ENCODE results near the gene ACSBG1.

ACSBG1 gene

GRCh38 chr15:78222745-78223395, 11.5 kb downstream of the ACSBG1 start:
- DNase-seq (ENCODE audit: low read depth in 2 of 2), result no peak

DNA sequence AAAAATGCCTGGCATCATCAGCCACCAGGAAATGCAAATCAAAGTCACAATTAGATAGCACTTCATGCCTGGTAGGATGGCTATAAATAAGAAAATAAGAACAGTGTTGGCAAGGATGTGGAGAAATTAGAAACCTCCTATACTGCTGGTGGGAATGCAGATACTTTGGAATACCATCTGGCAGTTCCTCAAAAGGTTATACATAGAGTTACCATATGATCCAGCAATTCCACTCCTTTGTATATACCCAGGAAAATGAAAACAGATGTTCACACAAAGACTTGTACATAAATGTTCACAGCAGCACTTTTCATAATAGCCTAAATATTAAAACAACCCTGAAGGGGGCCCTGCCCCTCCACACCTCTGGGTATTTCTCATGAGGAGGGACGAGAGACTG, 13.7 kb downstream of the ACSBG1 start:
- no peak for DNase-seq (ENCODE audit: low read depth in 2 of 2)

DNA sequence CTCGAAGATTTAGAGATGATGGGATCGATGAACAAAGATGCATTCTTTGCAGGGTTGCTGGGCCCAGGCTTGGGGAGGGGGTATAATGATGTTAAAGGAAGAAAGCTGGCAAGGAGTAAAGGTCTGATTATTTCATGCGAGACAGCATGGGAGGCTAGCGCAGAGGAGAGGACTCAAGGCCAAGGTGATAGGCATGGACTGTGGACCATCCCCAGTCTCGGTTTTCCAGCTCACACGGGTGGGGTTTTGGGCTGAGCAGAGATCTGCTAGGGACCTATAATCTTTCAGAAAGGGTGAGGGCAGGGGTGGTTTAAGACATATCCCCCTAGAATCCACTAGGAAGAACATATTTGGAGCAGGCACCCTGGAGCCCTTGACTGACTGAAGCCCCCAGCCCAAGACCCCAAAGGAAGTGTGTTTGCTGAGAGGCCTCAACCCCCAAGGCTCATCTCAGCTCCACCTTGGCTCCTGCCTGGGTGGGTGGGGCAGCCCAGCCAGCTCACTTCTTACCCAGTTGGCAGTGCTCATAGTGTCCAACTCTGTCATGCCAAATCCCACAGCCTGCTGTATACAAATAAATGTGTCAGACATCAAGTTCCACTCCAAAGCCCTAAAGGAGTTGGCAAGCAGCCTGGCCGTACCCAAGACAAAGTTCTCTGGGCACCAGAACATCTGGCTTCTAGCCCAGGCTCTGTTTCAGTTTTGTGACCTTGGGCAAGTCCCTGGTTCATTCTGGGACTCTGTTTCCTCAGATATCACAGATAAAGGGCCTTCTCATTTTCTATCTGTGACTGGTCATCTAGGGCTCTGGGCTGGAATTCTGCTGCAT, 17.9 kb downstream of the ACSBG1 start:
- DNase-seq (ENCODE audit: low read depth in 2 of 2), result no peak

- DNase-seq (ENCODE audit: low read depth in 2 of 2), result no peak
Measured at GRCh38 chr15:78213956-78214355, 20.4 kb downstream of the ACSBG1 start.

DNA sequence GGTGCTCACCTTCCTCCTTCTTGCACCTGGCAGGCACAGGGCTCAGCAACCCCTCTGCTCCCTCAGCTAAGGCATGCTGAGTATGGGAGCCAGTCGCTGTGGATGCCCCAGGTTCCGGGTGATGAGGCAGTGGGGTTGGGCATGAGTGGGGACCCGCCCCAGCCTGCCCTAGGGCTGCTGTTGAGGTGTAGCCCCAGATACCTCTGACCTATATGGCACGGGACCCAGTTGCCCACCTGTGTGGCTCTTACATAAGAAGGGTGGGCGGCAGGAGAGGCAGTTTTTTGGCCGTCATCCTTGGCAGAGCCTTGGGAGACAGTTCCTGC, 21.0 kb downstream of the ACSBG1 start:
- no peak for DNase-seq (ENCODE audit: low read depth in 2 of 2)

DNA sequence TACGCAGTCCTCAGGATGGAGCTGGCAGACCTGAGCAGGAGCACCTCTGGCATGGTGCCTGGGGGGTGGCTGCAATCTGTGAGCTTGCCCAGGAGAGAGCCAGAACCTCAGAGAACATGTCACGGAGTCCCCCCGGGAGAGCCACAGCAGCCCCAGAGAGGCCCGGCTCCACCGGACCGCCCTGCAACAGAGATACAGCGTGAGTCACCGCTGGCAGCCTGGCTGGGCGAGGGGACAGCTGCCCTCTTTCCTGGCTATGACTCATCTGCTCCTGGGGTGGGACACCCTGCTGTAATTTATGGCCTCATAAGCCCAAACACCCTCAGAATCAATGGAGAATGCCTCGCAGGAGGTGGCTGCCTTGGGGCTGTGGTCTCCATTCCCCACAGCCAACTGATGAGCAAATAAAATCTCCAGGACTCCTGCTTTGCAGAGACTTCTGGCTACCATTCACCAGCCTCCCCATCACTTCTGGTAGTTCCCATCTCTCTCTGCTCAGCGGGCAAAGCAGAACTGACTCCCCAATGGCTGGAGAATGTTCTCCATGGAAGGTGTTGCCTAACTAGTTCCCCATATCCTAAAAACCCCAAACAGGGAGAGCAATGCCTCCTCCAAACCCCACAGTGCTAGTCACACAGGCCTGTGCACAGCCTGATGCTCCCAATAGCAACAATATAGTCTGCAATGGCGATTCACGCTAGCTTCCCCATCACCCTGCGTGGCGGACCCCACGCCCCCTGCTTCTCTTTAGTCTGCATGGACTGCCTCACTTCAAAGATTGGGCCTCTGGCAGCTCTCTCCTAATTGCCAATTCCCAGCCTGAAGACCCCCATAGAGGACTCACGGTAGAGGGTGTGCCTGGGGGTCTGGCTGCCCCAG, 21.6 kb downstream of the ACSBG1 start:
- no peak for DNase-seq (ENCODE audit: low read depth in 2 of 2)

GRCh38 chr15:78212008-78212407, 22.4 kb downstream of the ACSBG1 start:
- no peak for DNase-seq (ENCODE audit: low read depth in 2 of 2)

GRCh38 chr15:78211189-78211921, 23.0 kb downstream of the ACSBG1 start:
- DNase-seq (ENCODE audit: low read depth in 2 of 2), result no peak

- DNase-seq (ENCODE audit: low read depth in 2 of 2), result no peak
Measured at GRCh38 chr15:78210349-78210717, 24.0 kb downstream of the ACSBG1 start.

DNA sequence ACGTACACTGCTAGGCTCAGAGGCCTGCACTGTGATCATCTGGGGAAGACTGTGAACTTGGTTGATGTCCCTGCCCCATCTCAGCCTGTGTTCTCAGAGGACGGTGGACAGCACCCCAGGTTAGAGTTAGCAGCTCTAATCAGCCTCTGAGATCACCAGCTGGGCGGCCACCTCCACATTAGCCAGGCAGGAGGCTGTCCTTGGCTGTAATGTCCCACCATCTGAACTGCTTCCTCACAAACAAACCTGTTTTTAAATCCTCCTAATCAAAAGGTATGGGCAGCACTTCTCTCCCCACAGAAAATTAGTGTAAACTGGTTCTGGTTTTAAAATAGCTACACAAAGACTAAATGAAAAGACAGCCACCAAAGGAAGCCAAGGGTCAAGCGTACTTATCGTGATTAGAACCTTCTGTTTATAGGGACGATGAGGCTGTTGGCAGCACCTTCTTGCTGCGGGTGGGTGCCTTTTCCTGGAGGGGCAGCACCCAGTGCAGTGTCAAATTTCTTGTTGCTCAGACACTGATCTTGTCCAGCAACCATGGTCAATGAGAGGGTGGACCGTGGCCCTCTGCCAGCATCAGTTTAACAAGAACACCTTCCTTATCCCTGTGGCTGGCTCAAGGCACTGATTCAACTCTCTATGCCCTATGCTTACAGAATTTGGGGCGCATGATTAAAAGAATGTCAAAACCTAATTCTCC, 24.6 kb downstream of the ACSBG1 start:
- DNase-seq (ENCODE audit: low read depth in 2 of 2), result no peak

GRCh38 chr15:78208887-78209645, 25.3 kb downstream of the ACSBG1 start:
- no peak for DNase-seq (ENCODE audit: low read depth in 2 of 2)

GRCh38 chr15:78208341-78208844, 26.0 kb downstream of the ACSBG1 start:
- no peak for DNase-seq (ENCODE audit: low read depth in 2 of 2)

DNA sequence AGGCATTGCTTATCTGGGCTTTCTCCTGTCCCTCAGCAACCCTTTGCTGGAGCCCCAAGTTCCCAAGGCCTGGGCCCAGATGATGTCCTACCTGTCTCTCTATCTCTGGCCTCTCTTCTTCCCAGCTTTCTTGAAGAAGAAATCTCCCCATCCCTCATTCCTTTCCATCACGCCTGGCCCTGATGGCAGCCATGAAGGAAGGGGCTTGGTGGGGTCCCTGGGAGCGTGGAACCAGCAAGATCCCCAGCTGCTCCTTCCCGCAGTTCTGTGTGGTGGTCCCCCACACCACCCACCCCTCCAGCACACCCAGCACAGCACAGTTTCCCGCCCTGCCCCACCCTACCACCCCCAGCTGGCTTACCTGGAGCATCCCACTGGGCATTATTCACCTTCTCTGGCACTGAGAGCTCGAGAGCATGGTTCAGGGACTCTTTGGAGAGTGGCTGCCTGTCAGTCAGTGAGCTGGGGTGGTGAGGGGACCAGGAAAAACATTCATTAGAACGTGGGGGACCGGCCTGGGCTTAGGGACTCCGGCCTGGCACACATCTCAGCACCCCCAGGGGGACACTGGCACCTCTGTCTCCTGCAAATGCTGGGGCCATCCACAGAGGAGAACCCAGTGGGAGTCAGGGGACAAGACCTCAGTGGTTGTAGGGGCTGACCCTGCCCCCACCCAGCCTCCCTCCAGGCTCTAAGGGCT, 26.6 kb downstream of the ACSBG1 start:
- no peak for DNase-seq (ENCODE audit: low read depth in 2 of 2)

- DNase-seq (ENCODE audit: low read depth in 2 of 2), result no peak
Measured at GRCh38 chr15:78207110-78207458, 27.3 kb downstream of the ACSBG1 start.

DNA sequence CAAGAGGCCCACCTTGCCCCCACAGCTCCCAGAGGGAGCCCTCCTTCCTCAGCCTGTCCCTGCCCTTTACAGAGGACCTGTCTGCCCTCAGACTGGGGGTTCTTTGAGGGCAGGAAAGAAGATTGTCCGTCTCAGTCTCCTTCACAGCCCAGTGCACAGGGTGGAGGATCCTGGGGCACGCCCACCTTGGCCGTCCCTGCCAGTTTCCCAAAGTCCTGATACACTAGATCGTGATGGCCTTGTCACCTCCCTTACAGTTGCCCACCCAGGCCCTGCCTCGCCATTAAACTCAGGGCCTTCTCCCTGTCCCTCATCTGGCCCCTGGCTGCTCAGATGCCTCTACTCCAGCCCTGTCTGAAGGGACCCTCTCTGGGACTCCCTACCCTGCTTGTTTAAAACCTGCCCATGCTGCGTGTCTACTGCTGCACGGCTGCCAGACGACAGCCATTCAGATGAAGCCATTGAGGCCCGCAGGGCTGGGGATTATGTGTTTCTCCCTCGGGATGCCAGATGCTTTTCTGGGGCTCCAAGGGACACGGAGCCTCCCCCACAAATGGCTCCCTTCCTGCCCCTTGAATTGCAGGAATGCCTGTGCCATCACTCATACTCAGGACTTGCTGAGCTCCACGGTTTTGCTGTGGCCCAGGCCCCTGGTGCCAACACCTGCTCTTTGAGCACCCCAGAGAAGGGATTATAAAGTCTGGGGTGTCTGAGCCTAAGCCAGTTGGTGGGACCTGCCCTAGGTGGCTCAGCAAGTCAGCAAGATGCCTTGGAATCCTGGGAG, 27.8 kb downstream of the ACSBG1 start:
- no peak for DNase-seq (ENCODE audit: low read depth in 2 of 2)

GRCh38 chr15:78205856-78206255, 28.5 kb downstream of the ACSBG1 start:
- DNase-seq (ENCODE audit: low read depth in 2 of 2), result no peak

DNA sequence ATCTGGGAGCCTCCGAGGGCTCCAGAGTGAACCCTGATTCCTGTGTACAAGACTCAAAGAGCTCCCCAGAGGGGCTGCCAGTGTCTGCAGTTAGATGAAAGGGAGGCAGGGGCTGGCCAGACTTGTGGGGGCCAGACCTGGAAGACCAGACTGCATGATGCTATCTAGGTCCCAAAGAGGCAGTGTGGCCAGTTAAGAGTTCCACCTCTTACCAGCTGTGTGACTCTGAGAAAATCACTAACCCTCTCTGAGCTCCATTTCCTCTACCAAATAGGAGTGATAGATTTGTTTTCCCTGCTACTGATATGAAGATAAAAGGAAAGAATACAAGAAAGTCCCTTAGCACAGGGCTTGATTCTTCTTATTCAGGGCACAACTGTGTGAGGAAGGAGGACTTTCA, 29.0 kb downstream of the ACSBG1 start:
- DNase-seq (ENCODE audit: low read depth in 2 of 2), result no peak

DNA sequence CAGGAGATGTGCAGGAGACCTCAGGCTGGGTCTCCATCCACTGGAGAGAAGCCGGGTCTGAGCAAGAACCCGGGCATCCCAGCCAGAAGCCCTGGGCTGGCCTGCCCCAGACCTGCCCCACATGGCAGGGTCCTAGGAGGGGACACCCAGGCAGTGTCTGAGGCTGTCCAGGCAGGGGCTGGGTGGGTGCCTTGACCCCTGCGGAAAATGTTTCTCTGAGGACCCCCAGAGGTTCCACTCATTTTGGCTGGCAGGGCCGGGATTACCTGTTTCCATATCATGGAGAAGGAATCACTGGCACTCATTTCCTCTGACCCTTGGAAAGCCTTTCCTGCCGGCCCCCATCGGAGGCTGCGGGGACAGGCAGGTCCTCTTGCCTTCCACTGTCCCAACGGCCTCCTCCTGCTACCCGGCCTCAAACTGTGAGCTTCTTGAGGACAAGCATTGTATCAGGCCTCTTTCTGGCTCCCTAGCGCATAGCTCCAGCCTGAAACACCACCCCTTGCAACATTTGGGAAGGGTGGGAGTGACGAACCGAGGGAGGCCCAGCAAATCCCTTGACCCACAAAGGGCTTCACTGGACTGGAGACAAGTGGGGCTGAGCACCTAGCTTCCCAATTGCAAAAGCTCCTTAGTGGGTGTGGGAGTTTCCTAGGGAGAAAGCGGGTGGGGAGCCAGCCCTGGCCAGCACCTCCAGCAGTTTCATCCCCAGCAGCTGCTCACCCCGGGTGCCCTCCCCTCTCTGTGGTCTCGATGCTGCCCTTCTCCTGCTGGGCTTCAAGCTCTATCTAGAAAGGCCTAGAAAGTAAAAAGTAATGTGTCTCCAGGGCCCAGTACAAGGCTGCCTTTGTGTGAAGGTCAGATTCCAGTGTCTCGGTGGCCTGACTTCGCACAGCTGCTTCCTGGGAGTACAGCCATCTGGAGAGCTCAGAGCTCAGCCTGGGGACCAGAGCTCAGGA, 29.7 kb downstream of the ACSBG1 start:
- no peak for DNase-seq (ENCODE audit: low read depth in 2 of 2)

Measured in stimulated activated CD4-positive, alpha-beta T cell treated with anti-CD3 and anti-CD28 coated beads, Interleukin-1b, Interleukin-23, amount 100 ng/mL, for 1 hour (primary cell).